GM23338 (cell line): ENCODE data around the gene HMOX1.

Source experiments
- CREB1 ChIP-seq: fragments of 250-450 bp; sonication (Bioruptor Pico); IDR thresholded peaks from 2 replicates; pipeline ENCODE4 v1.5.0; 2020; ENCODE audit warnings: low read depth, mild to moderate bottlenecking, moderate library complexity
- NANOG ChIP-seq: IDR thresholded peaks from 2 replicates; pipeline ENCODE4 v1.6.1; 2016; ENCODE audit warnings: antibody characterized with exemption, borderline replicate concordance
- POLR2AphosphoS5 ChIP-seq: IDR thresholded peaks from 2 replicates; pipeline ENCODE4 v1.6.1; 2016; ENCODE audit warnings: antibody characterized with exemption, low read depth
- TF ChIP-seq, protein P1 (sequence below), 2 experiments: fragments of 200-600 bp in 1 of 2; sonication (generic) in 1 of 2; conservative IDR thresholded peaks; 2 replicates each; pipeline versions ENCODE4 v1.5.1 to v1.6.1; 2016 to 2017; ENCODE audit warnings: antibody characterized with exemption in 2 of 2, low read depth in 2 of 2, mild to moderate bottlenecking in 2 of 2, moderate library complexity in 1 of 2
- TF ChIP-seq, protein P2 (sequence below): IDR thresholded peaks from 2 replicates; pipeline ENCODE4 v1.6.1; 2016; ENCODE audit warnings: antibody characterized with exemption

DNA sequence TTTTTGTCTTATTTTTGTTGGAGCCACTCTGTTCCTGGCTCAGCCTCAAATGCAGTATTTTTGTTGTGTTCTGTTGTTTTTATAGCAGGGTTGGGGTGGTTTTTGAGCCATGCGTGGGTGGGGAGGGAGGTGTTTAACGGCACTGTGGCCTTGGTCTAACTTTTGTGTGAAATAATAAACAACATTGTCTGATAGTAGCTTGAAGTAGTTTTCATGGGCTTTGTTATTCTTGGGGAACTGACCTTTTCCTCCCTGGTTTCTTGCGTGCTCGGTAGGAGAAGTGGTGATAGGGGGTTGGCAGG lies 13.1 kb downstream of the HMOX1 start:
- TF ChIP-seq, protein P1, sequence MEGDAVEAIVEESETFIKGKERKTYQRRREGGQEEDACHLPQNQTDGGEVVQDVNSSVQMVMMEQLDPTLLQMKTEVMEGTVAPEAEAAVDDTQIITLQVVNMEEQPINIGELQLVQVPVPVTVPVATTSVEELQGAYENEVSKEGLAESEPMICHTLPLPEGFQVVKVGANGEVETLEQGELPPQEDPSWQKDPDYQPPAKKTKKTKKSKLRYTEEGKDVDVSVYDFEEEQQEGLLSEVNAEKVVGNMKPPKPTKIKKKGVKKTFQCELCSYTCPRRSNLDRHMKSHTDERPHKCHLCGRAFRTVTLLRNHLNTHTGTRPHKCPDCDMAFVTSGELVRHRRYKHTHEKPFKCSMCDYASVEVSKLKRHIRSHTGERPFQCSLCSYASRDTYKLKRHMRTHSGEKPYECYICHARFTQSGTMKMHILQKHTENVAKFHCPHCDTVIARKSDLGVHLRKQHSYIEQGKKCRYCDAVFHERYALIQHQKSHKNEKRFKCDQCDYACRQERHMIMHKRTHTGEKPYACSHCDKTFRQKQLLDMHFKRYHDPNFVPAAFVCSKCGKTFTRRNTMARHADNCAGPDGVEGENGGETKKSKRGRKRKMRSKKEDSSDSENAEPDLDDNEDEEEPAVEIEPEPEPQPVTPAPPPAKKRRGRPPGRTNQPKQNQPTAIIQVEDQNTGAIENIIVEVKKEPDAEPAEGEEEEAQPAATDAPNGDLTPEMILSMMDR (conservative IDR thresholded peaks at IDR 0.05; ENCODE audit: low read depth in 2 of 2), result no peak
- TF ChIP-seq POLR2AphosphoS5, result no peak
- no peak for TF ChIP-seq NANOG
- TF ChIP-seq, protein P2, sequence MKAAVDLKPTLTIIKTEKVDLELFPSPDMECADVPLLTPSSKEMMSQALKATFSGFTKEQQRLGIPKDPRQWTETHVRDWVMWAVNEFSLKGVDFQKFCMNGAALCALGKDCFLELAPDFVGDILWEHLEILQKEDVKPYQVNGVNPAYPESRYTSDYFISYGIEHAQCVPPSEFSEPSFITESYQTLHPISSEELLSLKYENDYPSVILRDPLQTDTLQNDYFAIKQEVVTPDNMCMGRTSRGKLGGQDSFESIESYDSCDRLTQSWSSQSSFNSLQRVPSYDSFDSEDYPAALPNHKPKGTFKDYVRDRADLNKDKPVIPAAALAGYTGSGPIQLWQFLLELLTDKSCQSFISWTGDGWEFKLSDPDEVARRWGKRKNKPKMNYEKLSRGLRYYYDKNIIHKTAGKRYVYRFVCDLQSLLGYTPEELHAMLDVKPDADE, result no peak
- TF ChIP-seq CREB1 (CRISPR knock-in tag), result no peak
